Hematopoietic multipotent progenitor cell treated with erythropoietin and hydrocortisone succinate and interleukin-3 and kit ligand, for 17 days (in vitro differentiated cells): ENCODE data around the gene NKD1.

ENCODE experiments used
- DNase-seq: peaks from one replicate; pipeline ENCODE4 v3.0.0-alpha.2; 2015; ENCODE audit warnings: low spot score

NKD1 gene

GRCh38 chr16:50601341-50601740, 53.1 kb downstream of the NKD1 start:
- DNase-seq: no peak

- DNase-seq: no peak
Observed at GRCh38 chr16:50602126-50602525, 53.9 kb downstream of the NKD1 start.

- no peak for DNase-seq
Observed at GRCh38 chr16:50602531-50603205, 54.5 kb downstream of the NKD1 start.

- no peak for DNase-seq
Observed at GRCh38 chr16:50603206-50604064, 55.2 kb downstream of the NKD1 start.

- no peak for DNase-seq
Observed at GRCh38 chr16:50604065-50604418, 55.8 kb downstream of the NKD1 start.

- DNase-seq: no peak
Observed at GRCh38 chr16:50604610-50605009, 56.4 kb downstream of the NKD1 start.

- no peak for DNase-seq
Observed at GRCh38 chr16:50605733-50606430, 57.7 kb downstream of the NKD1 start.

- no peak for DNase-seq
Observed at GRCh38 chr16:50606431-50607050, 58.3 kb downstream of the NKD1 start.

GRCh38 chr16:50607051-50607431, 58.8 kb downstream of the NKD1 start:
- no peak for DNase-seq

- DNase-seq: no peak
Observed at GRCh38 chr16:50607447-50607846, 59.3 kb downstream of the NKD1 start.

- no peak for DNase-seq
Observed at GRCh38 chr16:50607970-50608557, 59.9 kb downstream of the NKD1 start.

- no peak for DNase-seq
Observed at GRCh38 chr16:50609049-50609448, 60.9 kb downstream of the NKD1 start.

GRCh38 chr16:50609471-50609870, 61.3 kb downstream of the NKD1 start:
- no peak for DNase-seq

GRCh38 chr16:50610331-50611262, 62.4 kb downstream of the NKD1 start:
- DNase-seq: no peak

GRCh38 chr16:50611332-50611934, 63.2 kb downstream of the NKD1 start:
- DNase-seq: no peak

GRCh38 chr16:50611995-50612848, 64.0 kb downstream of the NKD1 start:
- DNase-seq: no peak

GRCh38 chr16:50612849-50613198, 64.6 kb downstream of the NKD1 start:
- no peak for DNase-seq

GRCh38 chr16:50613281-50613963, 65.2 kb downstream of the NKD1 start:
- no peak for DNase-seq

- DNase-seq: no peak
Observed at GRCh38 chr16:50613964-50614474, 65.8 kb downstream of the NKD1 start.
